Smooth muscle cell (in vitro differentiated cells): ENCODE measurements around the gene DGKK. TPM values are rescaled to one million over a fixed set of nuclear protein-coding genes. Genes with fewer than 3 reads are reported as not detected.

Experiments
- DNase-seq: peaks from one replicate; lab custom pipeline; 2025; ENCODE audit not compliant: unreplicated experiment; lab: John Stamatoyannopoulos, UW
- H2AFZ ChIP-seq: fragments of 200-600 bp; sonication (generic); 2 replicates; pipeline ENCODE4 v1.6.0; 2016; ENCODE audit warnings: antibody characterized with exemption, low read depth, mild to moderate bottlenecking
- H3F3A ChIP-seq: fragments of 200-600 bp; sonication (generic); 2 replicates; pipeline ENCODE4 v1.6.0; 2017; ENCODE audit warnings: antibody characterized with exemption, low read depth
- H3K27ac ChIP-seq: fragments of 200-600 bp; sonication (generic); 2 replicates; pipeline ENCODE4 v1.5.1; 2016; ENCODE audit warnings: low read depth, mild to moderate bottlenecking
- H3K27me3 ChIP-seq: fragments of 200-600 bp; sonication (generic); 2 replicates; pipeline ENCODE4 v1.6.1; 2016; ENCODE audit warnings: low read depth, mild to moderate bottlenecking
- H3K36me3 ChIP-seq: fragments of 200-600 bp; sonication (generic); 2 replicates; pipeline ENCODE4 v1.5.1; 2016; ENCODE audit warnings: low read depth
- H3K4me1 ChIP-seq: fragments of 200-600 bp; sonication (generic); 2 replicates; pipeline ENCODE4 v1.5.1; 2016; ENCODE audit warnings: low read depth
- H3K4me2 ChIP-seq: fragments of 200-600 bp; sonication (generic); 2 replicates; pipeline ENCODE4 v1.6.0; 2016; ENCODE audit warnings: mild to moderate bottlenecking
- H3K4me3 ChIP-seq: fragments of 200-600 bp; sonication (generic); 2 replicates; pipeline ENCODE4 v1.5.1; 2016; ENCODE audit warnings: mild to moderate bottlenecking
- H3K79me2 ChIP-seq: fragments of 200-600 bp; sonication (generic); 2 replicates; pipeline ENCODE4 v1.6.0; 2016; ENCODE audit warnings: low read depth, mild to moderate bottlenecking
- H3K9ac ChIP-seq: fragments of 200-600 bp; sonication (generic); 2 replicates; pipeline ENCODE4 v1.6.0; 2016; ENCODE audit warnings: low read depth
- H3K9me3 ChIP-seq: fragments of 200-600 bp; sonication (generic); replicated peaks from 2 replicates; pipeline ENCODE4 v1.5.1; 2016; ENCODE audit warnings: low read depth
- H4K20me1 ChIP-seq: fragments of 200-600 bp; sonication (generic); 2 replicates; pipeline ENCODE4 v1.6.0; 2016; ENCODE audit warnings: low read depth
- WGBS: methylation state at CpG from one replicate; pipeline ENCODE4 v1.1.7; 2016; ENCODE audit warnings: low lambda C conversion rate; 5-methylcytosine and 5-hydroxymethylcytosine counted together
- polyA plus RNA-seq: library from polyadenylated mRNA; unstranded; fragments of >200 nt; fragmentation: Nextera tagmentation; extraction: Ambion mirVana; gene quantifications from 2 replicates; pipeline ENCODE4 v1.2.1, GENCODE V29; 2016
- total RNA-seq: library from RNA; depleted of rRNA; stranded (reverse); fragments of >200 nt; gene quantifications from 2 replicates; pipeline ENCODE4 v1.2.3, GENCODE V29; 2014
- TF ChIP-seq, protein P1 (sequence below): fragments of 200-600 bp; sonication (generic); IDR thresholded peaks from 2 replicates; pipeline ENCODE4 v1.5.1; 2017; ENCODE audit warnings: borderline replicate concordance, mild to moderate bottlenecking, antibody characterized with exemption; ENCODE audit not compliant: insufficient read depth, poor library complexity, severe bottlenecking

Gene DGKK
- total and polyA plus RNA-seq, 2 experiments from 2014 or later = not detected

GRCh38 chrX:50432829-50433289 lies 37.8 kb downstream of the DGKK start:
- H3K79me2 ChIP-seq = no peaks in the 10 kb centered on the region
- H3K27me3 ChIP-seq = no peaks in the 10 kb centered on the region
- no peaks in the 10 kb centered on the region for H4K20me1 ChIP-seq
- no peak overlapping the region for H2AFZ ChIP-seq
- WGBS = 62% methylated on average over 3 of the region's 3 CpGs
- no peaks in the 10 kb centered on the region for H3K36me3 ChIP-seq
- no peak overlapping the region for H3K4me2 ChIP-seq
- H3K27ac ChIP-seq = no peak overlapping the region
- DNase-seq = no peak
- H3K9ac ChIP-seq = no peak overlapping the region
- TF ChIP-seq, protein P1, sequence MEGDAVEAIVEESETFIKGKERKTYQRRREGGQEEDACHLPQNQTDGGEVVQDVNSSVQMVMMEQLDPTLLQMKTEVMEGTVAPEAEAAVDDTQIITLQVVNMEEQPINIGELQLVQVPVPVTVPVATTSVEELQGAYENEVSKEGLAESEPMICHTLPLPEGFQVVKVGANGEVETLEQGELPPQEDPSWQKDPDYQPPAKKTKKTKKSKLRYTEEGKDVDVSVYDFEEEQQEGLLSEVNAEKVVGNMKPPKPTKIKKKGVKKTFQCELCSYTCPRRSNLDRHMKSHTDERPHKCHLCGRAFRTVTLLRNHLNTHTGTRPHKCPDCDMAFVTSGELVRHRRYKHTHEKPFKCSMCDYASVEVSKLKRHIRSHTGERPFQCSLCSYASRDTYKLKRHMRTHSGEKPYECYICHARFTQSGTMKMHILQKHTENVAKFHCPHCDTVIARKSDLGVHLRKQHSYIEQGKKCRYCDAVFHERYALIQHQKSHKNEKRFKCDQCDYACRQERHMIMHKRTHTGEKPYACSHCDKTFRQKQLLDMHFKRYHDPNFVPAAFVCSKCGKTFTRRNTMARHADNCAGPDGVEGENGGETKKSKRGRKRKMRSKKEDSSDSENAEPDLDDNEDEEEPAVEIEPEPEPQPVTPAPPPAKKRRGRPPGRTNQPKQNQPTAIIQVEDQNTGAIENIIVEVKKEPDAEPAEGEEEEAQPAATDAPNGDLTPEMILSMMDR = no peak
- H3K9me3 ChIP-seq = no peaks in the 10 kb centered on the region
- H3F3A ChIP-seq = no peaks in the 10 kb centered on the region
- H3K4me3 ChIP-seq = no peak overlapping the region
- no peaks in the 10 kb centered on the region for H3K4me1 ChIP-seq

DNA sequence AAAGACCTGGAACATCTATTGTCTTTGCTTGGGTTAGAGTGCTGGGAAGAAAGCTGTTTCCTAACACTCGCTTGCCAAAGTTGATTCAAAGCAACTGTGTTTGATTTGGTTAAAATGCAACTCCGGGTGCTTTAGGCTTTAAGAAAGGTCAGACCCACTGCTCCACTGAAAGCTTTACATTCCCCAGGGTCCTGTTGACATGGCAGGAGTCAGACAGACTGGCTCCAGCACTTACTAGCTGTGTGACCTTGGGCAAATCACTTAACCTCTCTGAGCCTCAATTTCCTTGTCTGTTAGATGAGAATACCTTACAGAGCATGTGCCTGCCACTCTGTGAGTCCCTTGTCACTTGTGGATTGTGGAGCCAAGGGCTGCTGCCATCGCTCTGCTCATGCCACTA lies 39.0 kb downstream of the DGKK start:
- H3K27me3 ChIP-seq = no peaks in the 10 kb centered on the region
- H3K9me3 ChIP-seq = no peaks in the 10 kb centered on the region
- H3K4me3 ChIP-seq = no peak overlapping the region
- H3K79me2 ChIP-seq = no peaks in the 10 kb centered on the region
- no peaks in the 10 kb centered on the region for H3K36me3 ChIP-seq
- no peak overlapping the region for H2AFZ ChIP-seq
- TF ChIP-seq, protein P1 = no peak
- H3F3A ChIP-seq = no peaks in the 10 kb centered on the region
- no peaks in the 10 kb centered on the region for H3K4me1 ChIP-seq
- H3K27ac ChIP-seq = no peak overlapping the region
- DNase-seq = no peak
- H3K9ac ChIP-seq = no peak overlapping the region
- H4K20me1 ChIP-seq = no peaks in the 10 kb centered on the region
- WGBS = 75% methylated on average over 3 of the region's 3 CpGs
- H3K4me2 ChIP-seq = no peak overlapping the region

DNA sequence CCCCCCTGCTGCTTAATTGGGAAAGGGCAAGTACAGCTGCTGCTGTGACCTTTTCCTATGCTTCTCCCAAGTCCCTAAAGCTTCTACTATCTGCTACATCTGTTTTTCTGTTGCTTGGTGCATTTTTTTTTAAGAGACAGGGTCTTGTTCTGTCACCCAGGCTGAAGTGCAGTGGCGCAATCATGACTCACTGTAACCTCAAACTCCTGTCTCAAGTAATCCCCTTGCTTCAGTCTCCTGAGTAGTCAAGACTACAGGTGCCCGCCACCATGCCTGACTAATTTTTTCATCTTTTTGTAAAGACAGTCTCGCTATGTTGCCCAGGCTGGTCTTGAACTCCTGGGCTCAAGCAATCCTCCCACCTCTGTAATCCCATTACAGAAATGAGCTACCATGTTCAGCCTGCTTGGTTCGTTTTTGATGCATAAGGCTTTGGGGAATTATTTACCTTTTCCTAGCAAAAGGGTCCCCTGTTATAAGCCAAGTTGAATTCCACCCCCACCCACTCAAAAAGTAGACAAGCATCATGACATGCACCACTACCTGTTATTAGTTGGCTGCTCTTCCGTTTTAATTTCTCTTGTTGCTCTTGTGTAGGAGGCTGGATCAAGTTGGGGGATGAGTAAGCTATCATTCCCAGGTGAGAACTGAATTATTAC lies 39.6 kb downstream of the DGKK start:
- TF ChIP-seq, protein P1 = no peak
- Histone ChIP-seq H3K4me1 (no peaks in the 10 kb centered on the region), H3K36me3 (no peaks in the 10 kb centered on the region), H4K20me1 (no peaks in the 10 kb centered on the region), H3K4me2 (no peak overlapping the region), H3K27me3 (no peaks in the 10 kb centered on the region), H2AFZ (no peak overlapping the region), H3K79me2 (no peaks in the 10 kb centered on the region), H3F3A (no peaks in the 10 kb centered on the region), H3K4me3 (no peak overlapping the region), H3K27ac (no peak overlapping the region), H3K9ac (no peak overlapping the region), H3K9me3 (no peaks in the 10 kb centered on the region)
- no peak for DNase-seq
- 56% methylated on average over 5 of the region's 5 CpGs for WGBS

GRCh38 chrX:50428174-50428573 lies 42.5 kb downstream of the DGKK start:
- H3K27ac ChIP-seq = no peak overlapping the region
- DNase-seq = no peak
- no peaks in the 10 kb centered on the region for H3K27me3 ChIP-seq
- no peaks in the 10 kb centered on the region for H3F3A ChIP-seq
- H3K4me1 ChIP-seq = no peaks in the 10 kb centered on the region
- no peaks in the 10 kb centered on the region for H4K20me1 ChIP-seq
- WGBS = 83% methylated on average over 1 of the region's 1 CpG
- no peaks in the 10 kb centered on the region for H3K79me2 ChIP-seq
- H3K9ac ChIP-seq = no peak overlapping the region
- H2AFZ ChIP-seq = no peak overlapping the region
- H3K9me3 ChIP-seq = no peaks in the 10 kb centered on the region
- TF ChIP-seq, protein P1 = no peak
- no peak overlapping the region for H3K4me2 ChIP-seq
- H3K4me3 ChIP-seq = no peak overlapping the region
- H3K36me3 ChIP-seq = no peaks in the 10 kb centered on the region
